Kidney (tissue), 14 donors: ENCODE results near the gene CASP10. TPM values are rescaled to one million over a fixed set of nuclear protein-coding genes. Genes with fewer than 3 reads are reported as not detected.
A peak's percentile ranks its signal among the peaks of the same experiment; 100 is the strongest.

Source experiments
- DNase-seq, 5 donors: peaks; one replicate each; pipeline ENCODE4 v3.0.0-alpha.2; 2013 to 2020
- FAIRE-seq: peaks from 2 replicates; lab custom pipeline; 2012; peaks lifted over from hg19 to GRCh38; lab: Jason Lieb, UNC
- H3K27ac ChIP-seq, 2 donors: one replicate each; pipeline ENCODE4 v1.7.0; 2013; ENCODE audit warnings: low read depth in 2 of 2, low read length in 2 of 2, inconsistent platforms in 1 of 2
- H3K27me3 ChIP-seq: one replicate; pipeline ENCODE4 v1.7.1; 2013; ENCODE audit warnings: low read length, inconsistent platforms; ENCODE audit not compliant: control insufficient read depth, insufficient read depth
- H3K36me3 ChIP-seq, 3 donors: one replicate each; pipeline versions ENCODE4 v1.7.0 to v1.7.1; 2013; ENCODE audit warnings: low read length in 3 of 3, control low read depth in 1 of 3, inconsistent platforms in 1 of 3; ENCODE audit not compliant: insufficient read depth in 3 of 3, control insufficient read depth in 2 of 3
- H3K4me1 ChIP-seq, 3 donors: one replicate each; pipeline versions ENCODE4 v1.7.0 to v1.7.1; 2013; ENCODE audit warnings: low read length in 3 of 3, inconsistent platforms in 1 of 3, low read depth in 1 of 3; ENCODE audit not compliant: control insufficient read depth in 2 of 3, insufficient read depth in 2 of 3
- H3K4me3 ChIP-seq, 3 donors: one replicate each; pipeline versions ENCODE4 v1.7.0 to v1.8.1; 2013; ENCODE audit warnings: low read length in 3 of 3, control low read depth in 1 of 3, inconsistent platforms in 1 of 3
- H3K9ac ChIP-seq, 3 donors: one replicate each; pipeline versions ENCODE4 v1.7.0 to v1.7.1; 2013; ENCODE audit warnings: low read length in 3 of 3, control low read depth in 1 of 3, inconsistent platforms in 1 of 3
- H3K9me3 ChIP-seq, 3 donors: one replicate each; pipeline versions ENCODE4 v1.7.0 to v1.7.1; 2013; ENCODE audit warnings: low read length in 3 of 3, control low read depth in 1 of 3, inconsistent platforms in 1 of 3; ENCODE audit not compliant: control insufficient read depth in 2 of 3, insufficient read depth in 1 of 3
- intact Hi-C: fragments of 100-400 bp; cut with DNase I; formaldehyde crosslinking; loops from one replicate; pipeline ENCODE4 v1.11.1; 2022
- polyA plus RNA-seq: library from polyadenylated mRNA; stranded (reverse); fragments of 350-450 nt; fragmentation: Illumina TruSeq; extraction: RNeasy Lipid Tissue Mini Kit (QIAGEN cat#74804); gene quantifications from one replicate; pipeline ENCODE4 v1.2.3, GENCODE V29; 2014; ENCODE audit warnings: low read depth, low replicate concordance; ENCODE audit not compliant: insufficient read depth
- total RNA-seq: library from RNA; stranded (reverse); fragmentation: NEBNext Ultra II Directional; extraction: Animal tissue kit (Norgen Biotek cat#: 25700); gene quantifications from one replicate; pipeline ENCODE4 v1.2.1, GENCODE V29; 2021
- TF ChIP-seq, protein P1 (sequence below): IDR thresholded peaks from 3 replicates; pipeline ENCODE4 v1.5.1; 2012; ENCODE audit warnings: mild to moderate bottlenecking, moderate library complexity, borderline replicate concordance; ENCODE audit not compliant: insufficient read depth; ENCODE audit errors: extremely low read depth
- donor health status: control.
- donor health status: control.
- donor health status: control.
- donor health status: control.
- donor health status: control.
- donor health status: DM: yes; HTN: yes; CAD: no.
- donor health status: Normal renal cell carcinoma (clear cell type).

CASP10 gene
- total and polyA plus RNA-seq, 2 donors from 2014 or later: 4.5 to 24.6 TPM

DNA sequence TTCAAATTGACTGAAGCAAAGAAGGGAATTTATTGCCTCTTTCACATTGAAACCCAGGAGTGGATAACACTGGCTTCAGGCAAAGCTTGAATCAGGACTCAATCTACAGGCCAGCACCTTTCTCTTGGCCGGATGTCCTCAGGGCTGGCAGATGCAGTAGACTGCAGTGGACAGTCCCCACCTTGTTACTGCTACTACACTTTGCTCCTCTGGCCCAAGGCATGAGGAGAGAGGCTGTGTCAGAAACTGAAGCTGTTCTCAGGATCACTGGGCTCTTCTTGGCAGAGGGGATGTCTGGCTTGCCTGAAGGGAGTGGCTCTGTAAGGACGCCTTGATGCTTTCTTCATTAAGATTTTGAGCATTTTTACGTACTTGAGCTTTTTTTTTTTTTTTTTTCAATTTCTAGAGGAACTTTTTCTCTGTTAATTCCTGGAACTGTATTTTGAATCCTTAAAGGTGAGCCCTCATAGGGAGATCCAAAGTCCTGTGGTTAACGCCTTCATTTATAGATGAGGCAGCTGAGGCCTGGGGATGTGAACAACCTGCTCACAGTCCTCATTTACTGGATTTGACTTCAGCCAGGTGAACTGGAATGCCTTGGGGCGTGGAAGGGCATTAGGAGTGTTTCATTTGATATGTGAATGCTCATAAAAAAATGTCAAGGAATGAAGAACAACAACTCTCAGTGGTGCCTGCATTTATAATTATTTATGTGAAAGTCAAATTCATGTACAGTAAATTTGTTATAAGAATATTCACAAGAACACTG lies 36.6 kb downstream of the CASP10 start:
- no peak for FAIRE-seq
- TF ChIP-seq, protein P1, sequence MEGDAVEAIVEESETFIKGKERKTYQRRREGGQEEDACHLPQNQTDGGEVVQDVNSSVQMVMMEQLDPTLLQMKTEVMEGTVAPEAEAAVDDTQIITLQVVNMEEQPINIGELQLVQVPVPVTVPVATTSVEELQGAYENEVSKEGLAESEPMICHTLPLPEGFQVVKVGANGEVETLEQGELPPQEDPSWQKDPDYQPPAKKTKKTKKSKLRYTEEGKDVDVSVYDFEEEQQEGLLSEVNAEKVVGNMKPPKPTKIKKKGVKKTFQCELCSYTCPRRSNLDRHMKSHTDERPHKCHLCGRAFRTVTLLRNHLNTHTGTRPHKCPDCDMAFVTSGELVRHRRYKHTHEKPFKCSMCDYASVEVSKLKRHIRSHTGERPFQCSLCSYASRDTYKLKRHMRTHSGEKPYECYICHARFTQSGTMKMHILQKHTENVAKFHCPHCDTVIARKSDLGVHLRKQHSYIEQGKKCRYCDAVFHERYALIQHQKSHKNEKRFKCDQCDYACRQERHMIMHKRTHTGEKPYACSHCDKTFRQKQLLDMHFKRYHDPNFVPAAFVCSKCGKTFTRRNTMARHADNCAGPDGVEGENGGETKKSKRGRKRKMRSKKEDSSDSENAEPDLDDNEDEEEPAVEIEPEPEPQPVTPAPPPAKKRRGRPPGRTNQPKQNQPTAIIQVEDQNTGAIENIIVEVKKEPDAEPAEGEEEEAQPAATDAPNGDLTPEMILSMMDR: no peak

DNA sequence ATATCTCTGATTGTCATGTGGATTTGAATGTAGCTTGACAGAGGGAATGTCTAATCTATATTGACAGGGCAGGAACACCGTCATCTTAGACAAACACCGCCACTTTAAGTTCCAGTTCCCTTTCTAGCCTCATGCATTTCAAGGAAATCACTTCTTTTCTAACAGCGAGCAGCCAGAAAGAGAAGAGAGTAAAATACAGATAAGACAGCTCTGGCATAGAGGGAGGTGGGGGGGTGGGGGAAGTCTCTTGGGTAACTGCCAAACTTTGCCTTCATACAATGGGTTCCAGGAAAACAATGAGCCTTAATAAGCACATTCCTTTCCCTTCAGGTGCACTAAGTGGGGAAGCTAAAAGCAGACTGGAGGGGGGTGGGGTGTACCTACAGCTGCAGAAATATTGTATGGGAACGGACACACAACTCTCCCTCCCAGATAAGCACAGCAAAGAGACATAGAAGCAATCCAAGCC lies 37.2 kb downstream of the CASP10 start:
- TF ChIP-seq, protein P1: no peak
- peaks cover 0 to 10% (median 8%) of the 10 kb centered on the region in 3 donors for H3K4me1 ChIP-seq
- H3K4me3 ChIP-seq: no peak overlapping the region
- peaks cover 0 to 6% (median 0%) of the 10 kb centered on the region in 3 donors for H3K36me3 ChIP-seq
- H3K27me3 ChIP-seq: no peaks in the 10 kb centered on the region
- no peaks in the 10 kb centered on the region for H3K9me3 ChIP-seq
- no peak overlapping the region for H3K27ac ChIP-seq
- H3K9ac ChIP-seq: peak overlapping the region in 1 of 3 donors; percentile 4
- DNase-seq: peak in 2 of 5 donors; percentile 34 to 54
- no peak for FAIRE-seq
- intact Hi-C loops: no loop called here

More for the DNA sequence above, 36.6 kb downstream of the CASP10 start:
- H3K27ac ChIP-seq: peak overlapping the region in 1 of 2 donors; percentile 20
- H3K9ac ChIP-seq: peak overlapping the region in 1 of 3 donors; percentile 4
- H3K4me3 ChIP-seq: no peak overlapping the region
- DNase-seq: peak in 1 of 5 donors; percentile 33
- H3K36me3 ChIP-seq: peaks cover 0 to 6% (median 0%) of the 10 kb centered on the region in 3 donors
- H3K4me1 ChIP-seq: peaks cover 0 to 10% (median 8%) of the 10 kb centered on the region in 3 donors
- no peaks in the 10 kb centered on the region for H3K27me3 ChIP-seq
- intact Hi-C loops: no loop called here
- H3K9me3 ChIP-seq: no peaks in the 10 kb centered on the region

DNA sequence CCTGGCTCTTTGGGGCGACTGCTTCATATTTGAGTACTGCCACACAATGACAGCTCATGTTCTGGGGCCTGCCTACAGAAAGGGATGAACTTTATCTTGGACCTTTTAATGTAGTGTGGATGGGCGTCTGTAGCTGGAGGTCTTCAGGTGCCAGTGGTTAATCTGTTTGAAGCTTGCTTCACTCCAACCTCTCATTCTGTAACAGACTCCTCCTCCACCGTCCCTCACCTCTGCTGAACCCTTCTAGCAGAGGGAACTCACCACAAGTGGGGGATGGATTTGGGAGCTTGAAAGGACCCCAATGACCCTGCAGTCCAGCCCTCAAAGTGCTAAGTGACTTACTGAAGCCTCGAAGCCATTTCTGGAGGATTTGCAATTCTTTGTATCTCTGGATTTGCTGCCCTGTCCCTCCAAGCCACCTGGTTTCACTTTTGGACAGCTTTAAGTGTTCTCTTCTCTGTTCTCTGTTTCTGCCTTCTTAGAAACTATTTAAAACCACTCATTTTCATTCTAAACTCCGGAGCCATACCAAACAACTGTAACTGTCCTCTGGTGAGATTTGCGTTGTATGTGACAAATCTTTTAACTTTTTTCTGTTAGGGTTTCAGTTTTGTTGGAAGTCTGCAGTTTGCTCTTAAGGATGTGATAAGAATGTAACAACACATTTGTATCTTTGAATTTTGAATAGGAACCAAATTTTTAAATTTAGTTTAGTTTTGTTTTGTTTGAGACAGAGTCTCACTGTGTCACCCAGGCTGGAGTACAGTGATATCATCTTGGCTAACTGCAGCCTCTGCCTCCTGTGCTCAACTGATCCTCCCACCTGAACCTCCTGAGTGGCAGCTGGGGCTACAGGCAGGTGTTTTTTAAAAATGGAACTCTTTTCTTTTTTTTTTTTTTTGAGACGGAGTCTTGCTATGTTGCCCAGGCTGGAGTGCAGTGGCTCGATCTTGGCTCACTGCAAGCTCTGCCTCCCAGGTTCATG lies 40.4 kb downstream of the CASP10 start:
- no peaks in the 10 kb centered on the region for H3K9me3 ChIP-seq
- no peak for FAIRE-seq
- TF ChIP-seq, protein P1: no peak
- H3K36me3 ChIP-seq: peaks cover 0 to 1% (median 0%) of the 10 kb centered on the region in 3 donors
- DNase-seq: no peak
- no peaks in the 10 kb centered on the region for H3K27me3 ChIP-seq
- H3K9ac ChIP-seq: no peak overlapping the region
- H3K27ac ChIP-seq: no peak overlapping the region
- H3K4me1 ChIP-seq: peaks cover 0 to 10% (median 8%) of the 10 kb centered on the region in 3 donors
- no peak overlapping the region for H3K4me3 ChIP-seq
- intact Hi-C loops: no loop called here
